Activated CD4-positive, alpha-beta T cell treated with anti-CD3 and anti-CD28 coated beads, Interleukin-2, amount 10 ng/mL, durations not matched to agents 7 days and 5 days (primary cell): ENCODE results near the gene NOP9. TPM values are rescaled to one million over a fixed set of nuclear protein-coding genes. Genes with fewer than 3 reads are reported as not detected.
A peak's percentile ranks its signal among the peaks of the same experiment; 100 is the strongest.

Source experiments
- CTCF ChIA-PET: fragments of 350-600 bp; sonication (Branson Sonifier 250); formaldehyde crosslinking; loops from one replicate; lab custom pipeline; 2021; ENCODE audit warnings: antibody characterized with exemption; lab: Charles Lee
- POLR2A ChIA-PET: fragments of 350-600 bp; sonication (Branson Sonifier 250); formaldehyde crosslinking; loops from one replicate; lab custom pipeline; 2021; ENCODE audit warnings: antibody characterized with exemption; lab: Charles Lee
- DNase-seq: peaks from one replicate; pipeline ENCODE4 v3.0.0-alpha.2; 2020
- H3K27ac Mint-ChIP-seq: one replicate; pipeline ENCODE4 v1.8.0; 2021; ENCODE audit warnings: mild to moderate bottlenecking, moderate library complexity, mixed read lengths
- H3K27me3 Mint-ChIP-seq: one replicate; pipeline ENCODE4 v1.8.0; 2021; ENCODE audit warnings: mixed read lengths
- H3K36me3 Mint-ChIP-seq: one replicate; pipeline ENCODE4 v1.8.0; 2021; ENCODE audit warnings: low read depth, mixed read lengths
- H3K4me1 Mint-ChIP-seq: one replicate; pipeline ENCODE4 v1.8.0; 2021; ENCODE audit warnings: mixed read lengths
- H3K4me3 Mint-ChIP-seq: one replicate; pipeline ENCODE4 v1.8.0; 2021; ENCODE audit warnings: mild to moderate bottlenecking, moderate library complexity, mixed read lengths
- H3K9me3 Mint-ChIP-seq: one replicate; pipeline ENCODE4 v1.8.0; 2021; ENCODE audit warnings: mixed read lengths
- total RNA-seq, 2 experiments: library from RNA; stranded (reverse); gene quantifications; one replicate each; pipeline ENCODE4 v1.2.3, GENCODE V29; 2021

The NOP9 gene
- total RNA-seq, 2 experiments from 2014 or later: 30.8 to 35.2 TPM

- Mint-ChIP-seq H3K36me3 (peaks cover 5% of the 10 kb centered on the region), H3K4me1 (no peaks in the 10 kb centered on the region), H3K4me3 (no peak overlapping the region), H3K9me3 (no peaks in the 10 kb centered on the region), H3K27me3 (no peaks in the 10 kb centered on the region), H3K27ac (no peak overlapping the region)
- POLR2A ChIA-PET: no interaction called here
- DNase-seq: no peak
- CTCF ChIA-PET: interaction anchor here (0.7 to 2.1 kb wide), 5 partner anchors 9 to 430 kb away, joined by 3 to 11 read pairs (median 4); partner anchors contain the start of genes CIDEB, DHRS1, NOP9 and RABGGTA
Measured at GRCh38 chr14:24258548-24259265, 40.9 kb upstream of the NOP9 start.

GRCh38 chr14:24259282-24260025 lies 40.2 kb upstream of the NOP9 start:
- H3K27me3 Mint-ChIP-seq: no peaks in the 10 kb centered on the region
- H3K27ac Mint-ChIP-seq: no peak overlapping the region
- H3K9me3 Mint-ChIP-seq: no peaks in the 10 kb centered on the region
- no peak overlapping the region for H3K4me3 Mint-ChIP-seq
- H3K36me3 Mint-ChIP-seq: no peaks in the 10 kb centered on the region
- DNase-seq: no peak
- no peaks in the 10 kb centered on the region for H3K4me1 Mint-ChIP-seq
- ChIA-PET CTCF (interaction anchor here (0.7 to 2.1 kb wide), 4 partner anchors 10 to 429 kb away, joined by 3 to 11 read pairs (median 4); partner anchors contain the start of gene RABGGTA), POLR2A (no interaction called here)

- CTCF ChIA-PET: interaction anchor here (1.1 kb wide), 1 partner anchor 12 kb away, joined by 3 read pairs; no protein-coding TSS in a partner anchor
- no peak overlapping the region for H3K27ac Mint-ChIP-seq
Measured at GRCh38 chr14:24260026-24260779, 39.4 kb upstream of the NOP9 start.

GRCh38 chr14:24260780-24261157 lies 38.9 kb upstream of the NOP9 start:
- ChIA-PET POLR2A (no interaction called here), CTCF (no interaction called here)
- H3K36me3 Mint-ChIP-seq: no peaks in the 10 kb centered on the region
- H3K27me3 Mint-ChIP-seq: no peaks in the 10 kb centered on the region
- H3K4me1 Mint-ChIP-seq: no peaks in the 10 kb centered on the region
- no peak overlapping the region for H3K27ac Mint-ChIP-seq
- H3K4me3 Mint-ChIP-seq: no peak overlapping the region
- no peaks in the 10 kb centered on the region for H3K9me3 Mint-ChIP-seq
- DNase-seq: no peak

More at GRCh38 chr14:24260026-24260779, 39.4 kb upstream of the NOP9 start:
- Mint-ChIP-seq H3K4me3 (no peak overlapping the region), H3K9me3 (no peaks in the 10 kb centered on the region), H3K27me3 (no peaks in the 10 kb centered on the region), H3K36me3 (no peaks in the 10 kb centered on the region), H3K4me1 (no peaks in the 10 kb centered on the region)
- POLR2A ChIA-PET: no interaction called here
- no peak for DNase-seq

GRCh38 chr14:24261256-24261968 lies 38.2 kb upstream of the NOP9 start:
- Mint-ChIP-seq H3K27ac (no peak overlapping the region), H3K27me3 (no peaks in the 10 kb centered on the region), H3K4me3 (no peak overlapping the region), H3K4me1 (no peaks in the 10 kb centered on the region), H3K36me3 (peaks cover 3% of the 10 kb centered on the region), H3K9me3 (no peaks in the 10 kb centered on the region)
- DNase-seq: no peak
- ChIA-PET CTCF (interaction anchor here (0.7 to 2.0 kb wide), 4 partner anchors 10 to 22 kb away, joined by 3 to 11 read pairs (median 6); partner anchors contain the start of genes RABGGTA and TINF2), POLR2A (no interaction called here)

GRCh38 chr14:24261969-24262327 lies 37.7 kb upstream of the NOP9 start:
- peaks cover 5% of the 10 kb centered on the region for H3K4me1 Mint-ChIP-seq
- no peak overlapping the region for H3K4me3 Mint-ChIP-seq
- CTCF ChIA-PET: interaction anchor here (0.7 to 2.0 kb wide), 5 partner anchors 10 to 45 kb away, joined by 3 to 11 read pairs (median 5); partner anchors contain the start of genes RABGGTA and TINF2
- POLR2A ChIA-PET: no interaction called here
- H3K9me3 Mint-ChIP-seq: no peaks in the 10 kb centered on the region
- peaks cover 8% of the 10 kb centered on the region for H3K36me3 Mint-ChIP-seq
- DNase-seq: no peak
- no peak overlapping the region for H3K27ac Mint-ChIP-seq
- H3K27me3 Mint-ChIP-seq: no peaks in the 10 kb centered on the region

GRCh38 chr14:24262821-24263733 lies 36.6 kb upstream of the NOP9 start, which contains the start of gene TGM1:
Gene TGM1, minus strand, starts transcription at chr14:24263177. Its CDS starts 825 bp downstream, at chr14:24262352.
- Mint-ChIP-seq H3K36me3 (peaks cover 13% of the 10 kb centered on the region), H3K9me3 (no peaks in the 10 kb centered on the region), H3K27me3 (no peaks in the 10 kb centered on the region), H3K27ac (no peak within 1 kb of the TSS), H3K4me1 (peaks cover 8% of the 10 kb centered on the region), H3K4me3 (no peak within 1 kb of the TSS)
- POLR2A ChIA-PET: interaction anchor here (0.7 kb wide), 1 partner anchor 8 kb away, joined by 3 read pairs; the partner anchor contains the start of gene RABGGTA
- CTCF ChIA-PET: interaction anchor here (0.6 to 3.4 kb wide), 6 partner anchors 8 to 44 kb away, joined by 3 to 11 read pairs (median 7); partner anchors contain the start of genes RABGGTA and TINF2
- no peak for DNase-seq

GRCh38 chr14:24263848-24264247 lies 35.8 kb upstream of the NOP9 start:
- DNase-seq: no peak
- H3K9me3 Mint-ChIP-seq: no peaks in the 10 kb centered on the region
- peaks cover 13% of the 10 kb centered on the region for H3K36me3 Mint-ChIP-seq
- ChIA-PET CTCF (interaction anchor here (0.6 to 3.4 kb wide), 3 partner anchors 10 to 21 kb away, joined by 3 to 9 read pairs (median 6); partner anchors contain the start of gene TINF2), POLR2A (interaction anchor here (0.6 kb wide), 1 partner anchor 122 kb away, joined by 5 read pairs; the partner anchor contains the start of gene EMC9)
- no peak overlapping the region for H3K27ac Mint-ChIP-seq
- H3K4me1 Mint-ChIP-seq: peaks cover 8% of the 10 kb centered on the region
- no peak overlapping the region for H3K4me3 Mint-ChIP-seq
- no peaks in the 10 kb centered on the region for H3K27me3 Mint-ChIP-seq

- no peak for DNase-seq
- peaks cover 8% of the 10 kb centered on the region for H3K4me1 Mint-ChIP-seq
- no peaks in the 10 kb centered on the region for H3K27me3 Mint-ChIP-seq
- no peak overlapping the region for H3K4me3 Mint-ChIP-seq
- H3K36me3 Mint-ChIP-seq: peaks cover 13% of the 10 kb centered on the region
- CTCF ChIA-PET: interaction anchor here (1.3 to 3.4 kb wide), 3 partner anchors 10 to 103 kb away, joined by 3 to 9 read pairs (median 6); partner anchors contain the start of genes IRF9 and TINF2
- POLR2A ChIA-PET: interaction anchor here (0.6 kb wide), 1 partner anchor 123 kb away, joined by 5 read pairs; the partner anchor contains the start of gene EMC9
- no peaks in the 10 kb centered on the region for H3K9me3 Mint-ChIP-seq
- peak overlapping the region; percentile 31 for H3K27ac Mint-ChIP-seq
Measured at GRCh38 chr14:24264298-24264697, 35.4 kb upstream of the NOP9 start.

GRCh38 chr14:24266344-24267244 lies 33.1 kb upstream of the NOP9 start:
- no peak for DNase-seq
- ChIA-PET CTCF (interaction anchor here (1.3 to 6.6 kb wide), 3 partner anchors 15 to 24 kb away, joined by 3 to 44 read pairs (median 4); partner anchors contain the start of gene TINF2), POLR2A (interaction anchor here (0.6 kb wide), 1 partner anchor 27 kb away, joined by 3 read pairs; no protein-coding TSS in a partner anchor)
- H3K4me3 Mint-ChIP-seq: no peak overlapping the region
- H3K27ac Mint-ChIP-seq: no peak overlapping the region
- H3K9me3 Mint-ChIP-seq: no peaks in the 10 kb centered on the region
- H3K27me3 Mint-ChIP-seq: no peaks in the 10 kb centered on the region
- H3K36me3 Mint-ChIP-seq: peaks cover 13% of the 10 kb centered on the region
- peaks cover 20% of the 10 kb centered on the region for H3K4me1 Mint-ChIP-seq
